Islet of Langerhans (tissue), 1 donor: ENCODE measurements around the gene MACROD2.
A peak's percentile ranks its signal among the peaks of the same experiment; 100 is the strongest.

Experiments
- FAIRE-seq: peaks from one replicate; lab custom pipeline; 2011; peaks lifted over from hg19 to GRCh38; lab: Jason Lieb, UNC

MACROD2 gene

GRCh38 chr20:14062786-14063185, 67.5 kb downstream of the MACROD2 start:
- FAIRE-seq, result peak; percentile 86

GRCh38 chr20:14064333-14064732, 69.0 kb downstream of the MACROD2 start:
- peak; percentile 33 for FAIRE-seq

GRCh38 chr20:14064921-14065320, 69.6 kb downstream of the MACROD2 start:
- no peak for FAIRE-seq

- no peak for FAIRE-seq
Observed at GRCh38 chr20:14065774-14066173, 70.5 kb downstream of the MACROD2 start.

GRCh38 chr20:14067603-14068002, 72.3 kb downstream of the MACROD2 start:
- no peak for FAIRE-seq

- no peak for FAIRE-seq
Observed at GRCh38 chr20:14069796-14070195, 74.5 kb downstream of the MACROD2 start.

GRCh38 chr20:14093652-14094051, 98.3 kb downstream of the MACROD2 start:
- FAIRE-seq, result peak; percentile 98

GRCh38 chr20:14098261-14098660, 102.9 kb downstream of the MACROD2 start:
- FAIRE-seq, result peak; percentile 13

GRCh38 chr20:14113416-14113815, 118.1 kb downstream of the MACROD2 start:
- no peak for FAIRE-seq

GRCh38 chr20:14114065-14114704, 118.9 kb downstream of the MACROD2 start:
- no peak for FAIRE-seq

- no peak for FAIRE-seq
Observed at GRCh38 chr20:14116037-14116436, 120.7 kb downstream of the MACROD2 start.

- no peak for FAIRE-seq
Observed at GRCh38 chr20:14117768-14118167, 122.5 kb downstream of the MACROD2 start.

- FAIRE-seq, result no peak
Observed at GRCh38 chr20:14126856-14127255, 131.5 kb downstream of the MACROD2 start.

GRCh38 chr20:14127514-14128223, 132.4 kb downstream of the MACROD2 start:
- FAIRE-seq, result no peak

GRCh38 chr20:14134004-14134403, 138.7 kb downstream of the MACROD2 start:
- no peak for FAIRE-seq

- peak; percentile 98 for FAIRE-seq
Observed at GRCh38 chr20:14142171-14142570, 146.9 kb downstream of the MACROD2 start.

- peak; percentile 90 for FAIRE-seq
Observed at GRCh38 chr20:14142964-14143627, 147.8 kb downstream of the MACROD2 start.

GRCh38 chr20:14148042-14148441, 152.7 kb downstream of the MACROD2 start:
- no peak for FAIRE-seq

- FAIRE-seq, result peak; percentile 49
Observed at GRCh38 chr20:14155361-14155760, 160.0 kb downstream of the MACROD2 start.

- no peak for FAIRE-seq
Observed at GRCh38 chr20:14178528-14178927, 183.2 kb downstream of the MACROD2 start.

GRCh38 chr20:14178952-14179351, 183.6 kb downstream of the MACROD2 start:
- no peak for FAIRE-seq

GRCh38 chr20:14189794-14190402, 194.6 kb downstream of the MACROD2 start:
- FAIRE-seq, result peak; percentile 60

GRCh38 chr20:14191559-14191958, 196.2 kb downstream of the MACROD2 start:
- no peak for FAIRE-seq
